K562 (cell line): ENCODE data around the gene ACBD5. TPM values are rescaled to one million over a fixed set of nuclear protein-coding genes. Genes with fewer than 3 reads are reported as not detected.

Experiments used
- CBX1 ChIP-seq: sonication (generic); IDR thresholded peaks from 2 replicates; pipeline ENCODE4 v1.6.1; 2016; ENCODE audit warnings: antibody characterized with exemption, low read depth, mild to moderate bottlenecking
- CHCHD3 ChIP-seq: fragments of 250-450 bp; sonication (Bioruptor Pico); IDR thresholded peaks from 2 replicates; pipeline ENCODE4 v2.1.2; 2022; ENCODE audit warnings: mild to moderate bottlenecking
- CHD4 ChIP-seq: fragments of 200-600 bp; sonication (generic); IDR thresholded peaks from 3 replicates; pipeline ENCODE4 v1.6.1; 2012; ENCODE audit warnings: low read depth, mild to moderate bottlenecking, mixed read lengths, low read length, inconsistent platforms; ENCODE audit not compliant: insufficient read depth, insufficient replicate concordance, poor library complexity, severe bottlenecking
- E2F5 ChIP-seq: sonication (generic); formaldehyde crosslinking; IDR thresholded peaks from 2 replicates; pipeline ENCODE4 v1.8.0; 2022; ENCODE audit warnings: mild to moderate bottlenecking, missing genetic modification reagents
- E2F8 ChIP-seq: fragments of 450-650 bp; IDR thresholded peaks from 2 replicates; pipeline ENCODE4 v1.7.1; 2018; ENCODE audit warnings: mild to moderate bottlenecking, low read depth; ENCODE audit not compliant: partially characterized antibody
- KDM2B ChIP-seq: fragments of 250-450 bp; sonication (Bioruptor Pico); IDR thresholded peaks from 2 replicates; pipeline ENCODE4 v1.8.0; 2021; ENCODE audit warnings: mild to moderate bottlenecking, moderate library complexity
- KLF6 ChIP-seq: fragments of 250-450 bp; sonication (Bioruptor Pico); IDR thresholded peaks from 2 replicates; pipeline ENCODE4 v1.4.0; 2020; ENCODE audit warnings: mild to moderate bottlenecking, moderate library complexity, borderline replicate concordance
- LEF1 ChIP-seq: fragments of 450-650 bp; IDR thresholded peaks from 2 replicates; pipeline ENCODE4 v1.6.1; 2016; ENCODE audit warnings: mild to moderate bottlenecking
- PPARD ChIP-seq: fragments of 250-450 bp; sonication (Bioruptor Pico); IDR thresholded peaks from 2 replicates; pipeline ENCODE4 v1.8.0; 2022; ENCODE audit warnings: inconsistent platforms, mild to moderate bottlenecking, moderate library complexity
- SREBF1 ChIP-seq: fragments of 150-350 bp; IDR thresholded peaks from 2 replicates; pipeline ENCODE4 v1.6.1; 2014; ENCODE audit warnings: antibody characterized with exemption, low read depth, low read length, borderline replicate concordance
- TSHZ1 ChIP-seq: fragments of 250-450 bp; sonication (Bioruptor Pico); IDR thresholded peaks from 2 replicates; pipeline ENCODE4 v1.4.0; 2020; ENCODE audit warnings: mild to moderate bottlenecking, moderate library complexity
- ZBTB8A ChIP-seq: fragments of 450-650 bp; IDR thresholded peaks from 2 replicates; pipeline ENCODE4 v1.6.1; 2018; ENCODE audit warnings: mild to moderate bottlenecking, moderate library complexity; ENCODE audit not compliant: partially characterized antibody
- ZKSCAN1 ChIP-seq: fragments of 150-350 bp; IDR thresholded peaks from 2 replicates; pipeline ENCODE4 v1.6.1; 2016; ENCODE audit warnings: low read depth, low read length
- ZNF589 ChIP-seq: fragments of 200-800 bp; sonication (Bioruptor generic); IDR thresholded peaks from 2 replicates; pipeline ENCODE4 v1.6.1; 2016; ENCODE audit warnings: low read depth, missing genetic modification characterization, missing compliant biosample characterization
- ZNF592 ChIP-seq: fragments of 450-650 bp; IDR thresholded peaks from 2 replicates; pipeline ENCODE4 v1.6.1; 2017; ENCODE audit warnings: antibody characterized with exemption, mild to moderate bottlenecking
- polyA plus RNA-seq, 8 experiments: library from polyadenylated mRNA; depleted of rRNA in 4 of 8; stranded (reverse) in 5 of 8; unstranded in 3 of 8; fragments of >200 nt; fragmentation: Nextera tagmentation in 2 of 8; fragmentation: Illumina TruSeq in 1 of 8; extraction: Ambion mirVana in 2 of 8; extraction: Trizol in 1 of 8; gene quantifications; 2 replicates each; pipeline versions ENCODE4 v1.2.1 to v1.2.3, GENCODE V29; 2011 to 2014; ENCODE audit warnings: inconsistent platforms in 1 of 8, missing spikeins in 1 of 8
- total RNA-seq, 7 experiments: library from RNA; depleted of rRNA in 6 of 7; stranded (reverse); fragments of >200 nt in 6 of 7; fragmentation: Illumina TruSeq in 2 of 7; extraction: Trizol in 2 of 7; gene quantifications; 2 replicates each; pipeline versions ENCODE4 v1.2.1 to v1.2.3, GENCODE V29; 2011 to 2021; ENCODE audit warnings: low replicate concordance in 1 of 7

The ACBD5 gene
- total and polyA plus RNA-seq, 9 of the 15 experiments (the other 6 are each of a cell fraction or from before 2014, with no cell fraction given): 1.5 to 10.3 (median 7.8) TPM

- TF ChIP-seq ZNF592 (peak; percentile 98), LEF1 (no peak), E2F5 (CRISPR knock-in tag) (no peak), E2F8 (peak; percentile 70), CHCHD3 (CRISPR knock-in tag) (no peak), ZKSCAN1 (peak; percentile 72; the same call in 1 of the 2 replicates), CBX1 (0 out of 2 replicates have a peak, but pooled peaks have one; percentile 29), TSHZ1 (CRISPR knock-in tag) (peak; percentile 67; the same call in 1 of the 2 replicates), ZBTB8A (no peak), SREBF1 (no peak), PPARD (CRISPR knock-in tag) (no peak; the same call in 1 of the 2 replicates), CHD4 (no peak), ZNF589 (CRISPR knock-in tag) (peak; percentile 86; the same call in 1 of the 2 replicates), KDM2B (0 out of 2 replicates have a peak, but pooled peaks have one; percentile 24), KLF6 (CRISPR knock-in tag) (peak; percentile 81)
These were observed 1.3 kb upstream of the ACBD5 start (continued) for GRCh38 chr10:27241652-27242472.
